Mesendoderm (in vitro differentiated cells): ENCODE data around the gene KLHL30. TPM values are rescaled to one million over a fixed set of nuclear protein-coding genes. Genes with fewer than 3 reads are reported as not detected.

Experiments
- DNase-seq: peaks from one replicate; pipeline ENCODE4 v3.0.0; 2013
- H2AK5ac ChIP-seq: 2 replicates; pipeline ENCODE4 v1.6.1; 2013; ENCODE audit warnings: low read length, inconsistent platforms
- H2BK120ac ChIP-seq: 2 replicates; pipeline ENCODE4 v1.6.1; 2013; ENCODE audit warnings: low read depth, mild to moderate bottlenecking, low read length, moderate library complexity, mixed read lengths
- H2BK15ac ChIP-seq: replicated peaks from 2 replicates; pipeline ENCODE4 v1.6.1; 2013; ENCODE audit warnings: low read depth, mild to moderate bottlenecking, moderate library complexity
- H2BK5ac ChIP-seq: 2 replicates; pipeline ENCODE4 v1.6.1; 2013; ENCODE audit warnings: low read length, inconsistent platforms
- H3K18ac ChIP-seq: 2 replicates; pipeline ENCODE4 v1.6.1; 2013; ENCODE audit warnings: mild to moderate bottlenecking, low read length, mixed read lengths
- H3K23ac ChIP-seq: one replicate; pipeline ENCODE4 v1.6.1; 2013; ENCODE audit warnings: low read length
- H3K27ac ChIP-seq: 2 replicates; pipeline ENCODE4 v1.5.1; 2013; ENCODE audit warnings: low read depth, mild to moderate bottlenecking, inconsistent platforms, low read length, moderate library complexity
- H3K27me3 ChIP-seq: 2 replicates; pipeline ENCODE4 v1.6.1; 2013; ENCODE audit warnings: low read length, control low read depth, mild to moderate bottlenecking, inconsistent platforms; ENCODE audit not compliant: insufficient read depth, poor library complexity
- H3K36me3 ChIP-seq: 2 replicates; pipeline ENCODE4 v1.6.1; 2013; ENCODE audit warnings: low read length, inconsistent platforms; ENCODE audit not compliant: control insufficient read depth, insufficient read depth
- H3K4ac ChIP-seq: one replicate; pipeline ENCODE4 v1.6.1; 2013; ENCODE audit warnings: low read depth, mild to moderate bottlenecking, low read length, moderate library complexity
- H3K4me1 ChIP-seq: 2 replicates; pipeline ENCODE4 v1.6.1; 2013; ENCODE audit warnings: low read depth, low read length, inconsistent platforms; ENCODE audit not compliant: control insufficient read depth
- H3K4me2 ChIP-seq: 2 replicates; pipeline ENCODE4 v1.6.1; 2013; ENCODE audit warnings: low read length
- H3K4me3 ChIP-seq: 2 replicates; pipeline ENCODE4 v1.5.1; 2013; ENCODE audit warnings: mild to moderate bottlenecking, low read length
- H3K56ac ChIP-seq: one replicate; pipeline ENCODE4 v1.6.1; 2013; ENCODE audit warnings: low read length
- H3K79me1 ChIP-seq: 2 replicates; pipeline ENCODE4 v1.6.1; 2013; ENCODE audit warnings: low read length, inconsistent platforms
- H3K79me2 ChIP-seq: 2 replicates; pipeline ENCODE4 v1.6.1; 2013; ENCODE audit warnings: mild to moderate bottlenecking, low read length; ENCODE audit not compliant: control insufficient read depth, insufficient read depth
- H3K9ac ChIP-seq: 2 replicates; pipeline ENCODE4 v1.6.1; 2013; ENCODE audit warnings: low read length, inconsistent platforms
- H4K5ac ChIP-seq: one replicate; pipeline ENCODE4 v1.6.1; 2013; ENCODE audit warnings: low read length
- H4K8ac ChIP-seq: one replicate; pipeline ENCODE4 v1.6.1; 2013; ENCODE audit warnings: low read depth, mild to moderate bottlenecking, control low read depth, low read length, moderate library complexity
- WGBS: extraction: QIAGEN DNeasy Blood & Tissue Kit; methylation state at CpG from one replicate; pipeline ENCODE4 v1.1.7; 2013; ENCODE audit warnings: low lambda C conversion rate, missing lambda C conversion rate; ENCODE audit not compliant: insufficient coverage; ENCODE audit errors: extremely low coverage; 5-methylcytosine and 5-hydroxymethylcytosine counted together
- polyA plus RNA-seq, 2 experiments: library from polyadenylated mRNA; stranded (reverse); fragments of 200-250 nt; gene quantifications; one replicate each; pipeline ENCODE4 v1.2.3, GENCODE V29; 2013

KLHL30 gene, protein sequence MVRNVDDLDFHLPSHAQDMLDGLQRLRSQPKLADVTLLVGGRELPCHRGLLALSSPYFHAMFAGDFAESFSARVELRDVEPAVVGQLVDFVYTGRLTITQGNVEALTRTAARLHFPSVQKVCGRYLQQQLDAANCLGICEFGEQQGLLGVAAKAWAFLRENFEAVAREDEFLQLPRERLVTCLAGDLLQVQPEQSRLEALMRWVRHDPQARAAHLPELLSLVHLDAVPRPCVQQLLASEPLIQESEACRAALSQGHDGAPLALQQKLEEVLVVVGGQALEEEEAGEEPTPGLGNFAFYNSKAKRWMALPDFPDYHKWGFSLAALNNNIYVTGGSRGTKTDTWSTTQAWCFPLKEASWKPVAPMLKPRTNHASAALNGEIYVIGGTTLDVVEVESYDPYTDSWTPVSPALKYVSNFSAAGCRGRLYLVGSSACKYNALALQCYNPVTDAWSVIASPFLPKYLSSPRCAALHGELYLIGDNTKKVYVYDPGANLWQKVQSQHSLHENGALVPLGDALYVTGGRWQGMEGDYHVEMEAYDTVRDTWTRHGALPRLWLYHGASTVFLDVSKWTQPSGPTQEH
- 0.03 TPM for polyA plus RNA-seq (2013, experiment 1 of 2)
- not detected for polyA plus RNA-seq (2013, experiment 2 of 2)

DNA sequence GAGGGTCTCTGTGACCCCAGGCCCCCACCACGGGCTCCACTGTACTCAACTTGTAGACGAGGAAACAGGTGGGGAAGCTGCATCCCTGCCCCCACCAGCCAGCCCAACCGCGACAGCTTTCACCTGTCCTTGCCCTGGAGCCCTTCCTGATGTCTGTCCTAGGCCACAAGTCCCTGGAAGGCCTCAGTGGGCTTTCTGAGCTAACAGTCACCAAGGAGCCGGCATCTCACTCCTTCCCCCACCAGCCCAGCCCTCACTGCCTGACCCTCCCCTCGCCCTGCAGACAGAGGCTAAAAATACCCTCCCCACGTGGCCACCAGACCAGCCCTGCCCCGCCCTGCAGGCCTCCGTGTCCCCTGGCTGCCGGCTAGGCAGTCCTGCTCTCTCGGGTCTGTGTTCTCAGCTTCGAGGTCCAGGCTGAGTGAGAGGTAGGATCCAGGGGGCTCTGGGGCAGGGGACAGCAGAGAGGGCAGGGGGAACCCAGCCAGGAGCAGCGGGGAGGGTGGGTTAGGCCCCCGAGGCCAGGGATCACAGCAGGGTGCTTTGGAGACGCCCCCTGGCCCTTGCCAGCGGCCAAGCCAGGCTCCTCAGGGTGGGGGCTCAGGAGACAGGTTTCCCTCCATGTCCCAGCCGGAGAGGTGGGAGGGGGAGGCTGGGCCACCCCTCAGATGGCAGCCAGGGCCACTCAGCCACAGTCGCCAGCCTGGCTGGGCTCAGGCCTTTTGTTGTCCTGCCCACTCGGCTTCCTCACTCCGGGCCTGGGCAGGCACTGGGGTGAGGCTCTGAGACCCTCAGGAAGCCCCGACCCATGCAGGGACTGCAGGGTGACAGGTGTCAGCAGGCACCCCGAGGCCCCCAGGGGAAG, at the start of gene KLHL30:
Gene KLHL30 (plus strand): TSS at position 338 of the 865 bp plus-strand sequence. CDS start 2,087 bp downstream, outside the sequence.
- Histone ChIP-seq H3K23ac (no peak within 1 kb of the TSS), H4K5ac (no peak within 1 kb of the TSS), H3K4me3 (no peak within 1 kb of the TSS), H3K9ac (no peak within 1 kb of the TSS), H3K27me3 (no peaks in the 10 kb centered on the region), H3K4me1 (no peaks in the 10 kb centered on the region), H3K79me2 (no peaks in the 10 kb centered on the region), H3K36me3 (no peaks in the 10 kb centered on the region), H3K56ac (no peak within 1 kb of the TSS), H4K8ac (no peak within 1 kb of the TSS), H3K18ac (no peak within 1 kb of the TSS), H3K4me2 (no peak within 1 kb of the TSS), H3K4ac (no peak within 1 kb of the TSS), H2BK5ac (no peak within 1 kb of the TSS), H2BK120ac (no peak within 1 kb of the TSS), H2AK5ac (no peak within 1 kb of the TSS), H3K27ac (no peak within 1 kb of the TSS), H2BK15ac (no peak within 1 kb of the TSS), H3K79me1 (no peaks in the 10 kb centered on the region)
- no peak for DNase-seq
- WGBS, result no CpG with 5 or more reads among the region's 22 CpGs

DNA sequence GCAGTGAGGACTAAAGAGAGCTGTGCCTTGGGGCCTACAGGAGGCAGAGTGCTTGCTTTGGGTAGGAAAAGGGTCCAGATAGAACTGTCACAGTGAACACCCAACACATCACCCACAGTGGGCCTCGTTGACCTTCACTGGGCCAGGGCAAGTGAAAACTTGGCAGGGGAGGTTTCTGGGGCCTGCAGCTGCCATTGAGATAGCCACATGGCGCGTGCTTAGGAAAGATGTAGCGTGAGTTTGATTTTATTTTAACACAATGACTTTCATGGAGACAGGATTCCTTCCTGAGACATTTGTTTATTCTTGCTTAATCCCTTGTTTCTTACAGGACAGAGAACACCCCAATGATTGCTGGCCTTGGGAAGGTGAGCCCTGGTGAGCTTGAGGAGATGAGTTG, 47.6 kb upstream of the KLHL30 start:
- no peak overlapping the region for H4K8ac ChIP-seq

DNA sequence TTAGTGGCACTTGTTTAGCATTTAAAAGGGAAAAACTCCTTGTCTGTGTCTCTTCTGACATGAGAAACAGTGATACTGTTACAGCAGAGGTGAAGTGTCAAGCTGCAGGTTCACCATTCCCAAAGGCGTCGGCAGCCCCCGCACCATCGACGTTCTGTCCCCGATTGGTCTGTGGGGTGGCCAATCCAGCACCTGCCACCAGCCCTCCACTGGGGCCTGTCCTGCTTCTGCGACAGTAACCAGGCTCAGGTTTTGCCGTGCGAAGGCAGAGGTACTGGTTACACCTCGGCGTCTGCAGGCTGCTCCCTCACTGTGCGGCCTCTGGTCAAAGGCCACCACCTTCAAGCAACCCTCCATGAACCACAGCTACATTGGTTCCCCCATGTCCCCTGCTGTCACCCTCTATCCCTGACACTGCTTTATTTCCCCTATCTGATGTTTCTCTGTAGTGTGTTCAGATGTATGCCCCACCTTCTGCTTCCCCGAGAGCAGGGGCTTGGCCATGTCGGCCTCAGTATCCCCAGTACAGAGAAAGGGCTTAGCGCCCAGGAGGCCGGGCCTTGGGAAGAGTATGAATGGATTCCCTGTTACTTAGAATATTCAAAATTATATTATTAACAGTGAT, 46.9 kb upstream of the KLHL30 start:
- WGBS, result no CpG with 5 or more reads among the region's 16 CpGs
- H2BK5ac ChIP-seq, result no peak overlapping the region

More for the DNA sequence above, 47.6 kb upstream of the KLHL30 start:
- no peaks in the 10 kb centered on the region for H3K79me1 ChIP-seq
- H3K4me1 ChIP-seq, result no peaks in the 10 kb centered on the region
- no peak overlapping the region for H3K56ac ChIP-seq
- no peak overlapping the region for H4K5ac ChIP-seq
- no peaks in the 10 kb centered on the region for H3K27me3 ChIP-seq
- H3K9ac ChIP-seq, result no peak overlapping the region
- no peak overlapping the region for H2BK15ac ChIP-seq
- H2BK120ac ChIP-seq, result no peak overlapping the region
- no peaks in the 10 kb centered on the region for H3K79me2 ChIP-seq
- H2AK5ac ChIP-seq, result no peak overlapping the region
- no peak overlapping the region for H3K18ac ChIP-seq
- DNase-seq, result no peak
- H3K4me2 ChIP-seq, result no peak overlapping the region
- no peak overlapping the region for H2BK5ac ChIP-seq
- no peak overlapping the region for H3K23ac ChIP-seq
- H3K4ac ChIP-seq, result no peak overlapping the region
- peaks cover 2% of the 10 kb centered on the region for H3K36me3 ChIP-seq
- no peak overlapping the region for H3K4me3 ChIP-seq
- WGBS, result no CpG with 5 or more reads among the region's 4 CpGs
- H3K27ac ChIP-seq, result no peak overlapping the region

DNA sequence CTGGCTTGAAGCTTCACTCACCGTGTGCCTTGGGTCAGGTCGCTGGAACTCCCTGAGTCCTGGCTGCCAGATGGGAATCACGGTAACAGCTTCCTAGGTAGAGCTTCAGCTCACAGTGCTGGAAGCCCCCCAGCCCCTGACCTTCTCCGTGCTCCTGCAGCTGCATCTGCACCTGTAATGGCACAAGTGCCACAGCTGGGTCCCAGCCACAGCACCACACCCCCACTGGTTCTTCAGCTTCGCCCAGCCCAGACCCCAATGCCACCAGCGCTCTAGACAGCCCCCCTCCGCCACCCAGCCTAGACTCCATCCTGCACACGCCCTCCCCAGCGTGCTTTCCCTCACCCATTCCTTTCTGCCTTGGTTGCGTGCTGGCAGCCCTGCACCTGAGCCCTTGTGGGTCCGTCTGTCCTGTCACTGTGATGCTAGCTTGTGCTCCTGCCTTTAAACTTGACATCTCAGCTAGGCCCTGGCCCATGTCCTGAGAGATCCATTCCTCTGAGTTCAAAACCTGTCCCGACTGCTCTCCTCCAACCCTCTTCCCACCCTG, 45.9 kb upstream of the KLHL30 start:
- DNase-seq, result no peak
- no CpG with 5 or more reads among the region's 12 CpGs for WGBS
- no peak overlapping the region for H2BK15ac ChIP-seq

More for the DNA sequence above, 46.9 kb upstream of the KLHL30 start:
- no peak overlapping the region for H3K23ac ChIP-seq
- H3K9ac ChIP-seq, result no peak overlapping the region
- no peak overlapping the region for H3K4me2 ChIP-seq
- no peaks in the 10 kb centered on the region for H3K79me2 ChIP-seq
- no peak overlapping the region for H3K56ac ChIP-seq
- no peak overlapping the region for H3K27ac ChIP-seq
- H3K4ac ChIP-seq, result no peak overlapping the region
- no peak overlapping the region for H2AK5ac ChIP-seq
- H4K8ac ChIP-seq, result no peak overlapping the region
- peaks cover 2% of the 10 kb centered on the region for H3K36me3 ChIP-seq
- no peak overlapping the region for H2BK15ac ChIP-seq
- no peaks in the 10 kb centered on the region for H3K4me1 ChIP-seq
- H3K79me1 ChIP-seq, result no peaks in the 10 kb centered on the region
- no peaks in the 10 kb centered on the region for H3K27me3 ChIP-seq
- DNase-seq, result no peak
- no peak overlapping the region for H3K4me3 ChIP-seq
- no peak overlapping the region for H2BK120ac ChIP-seq
- H3K18ac ChIP-seq, result no peak overlapping the region
- H4K5ac ChIP-seq, result no peak overlapping the region

More for the DNA sequence above, 45.9 kb upstream of the KLHL30 start:
- no peak overlapping the region for H2BK5ac ChIP-seq
- H2BK120ac ChIP-seq, result no peak overlapping the region
- H3K27me3 ChIP-seq, result no peaks in the 10 kb centered on the region
- no peak overlapping the region for H3K56ac ChIP-seq
- no peaks in the 10 kb centered on the region for H3K4me1 ChIP-seq
- no peak overlapping the region for H4K5ac ChIP-seq
- no peak overlapping the region for H3K9ac ChIP-seq
- H4K8ac ChIP-seq, result no peak overlapping the region
- no peak overlapping the region for H3K27ac ChIP-seq
- H2AK5ac ChIP-seq, result no peak overlapping the region
- no peaks in the 10 kb centered on the region for H3K79me1 ChIP-seq
- no peak overlapping the region for H3K18ac ChIP-seq
- no peak overlapping the region for H3K4me2 ChIP-seq
- H3K36me3 ChIP-seq, result peaks cover 2% of the 10 kb centered on the region
- H3K4ac ChIP-seq, result no peak overlapping the region
- no peak overlapping the region for H3K4me3 ChIP-seq
- no peaks in the 10 kb centered on the region for H3K79me2 ChIP-seq
- no peak overlapping the region for H3K23ac ChIP-seq
